HEK293 (cell line): Measurements from ENCODE around the gene CCDC141.

Source experiments
- BCL11B ChIP-seq: fragments of 450-650 bp; formaldehyde crosslinking; IDR thresholded peaks from 2 replicates; pipeline ENCODE4 v1.5.1; 2016; ENCODE audit warnings: low read depth, missing biosample characterization, missing genetic modification characterization
- MEIS1 ChIP-seq: sonication (generic); formaldehyde crosslinking; IDR thresholded peaks from 2 replicates; pipeline ENCODE4 v1.8.1; 2022; ENCODE audit warnings: missing genetic modification reagents, mild to moderate bottlenecking, borderline replicate concordance
- ZBTB1 ChIP-seq: fragments of 450-650 bp; formaldehyde crosslinking; IDR thresholded peaks from 2 replicates; pipeline ENCODE4 v1.5.1; 2016; ENCODE audit warnings: missing biosample characterization, missing genetic modification characterization
- ZNF302 ChIP-seq: fragments of 450-650 bp; formaldehyde crosslinking; IDR thresholded peaks from 2 replicates; pipeline ENCODE4 v1.5.1; 2016; ENCODE audit warnings: missing biosample characterization, missing genetic modification characterization, low read depth
- TF ChIP-seq, protein P1 (sequence below): fragments of 450-650 bp; formaldehyde crosslinking; IDR thresholded peaks from 2 replicates; pipeline ENCODE4 v1.5.1; 2016; ENCODE audit warnings: missing biosample characterization, missing genetic modification characterization
- TF ChIP-seq, protein P2 (sequence below): fragments of 450-650 bp; formaldehyde crosslinking; conservative IDR thresholded peaks from 2 replicates; pipeline ENCODE4 v1.5.1; 2016; ENCODE audit warnings: low read depth, missing biosample characterization, missing genetic modification characterization
- TF ChIP-seq, protein P3 (sequence below): fragments of 450-650 bp; formaldehyde crosslinking; IDR thresholded peaks from 2 replicates; pipeline ENCODE4 v1.5.1; 2016; ENCODE audit warnings: missing biosample characterization, missing genetic modification characterization

- TF ChIP-seq MEIS1 (CRISPR knock-in tag) (no peak), ZBTB1 (tag by site-specific recombination) (no peak), ZNF302 (tag by site-specific recombination) (no peak), BCL11B (tag by site-specific recombination) (no peak)
- TF ChIP-seq, protein P1, sequence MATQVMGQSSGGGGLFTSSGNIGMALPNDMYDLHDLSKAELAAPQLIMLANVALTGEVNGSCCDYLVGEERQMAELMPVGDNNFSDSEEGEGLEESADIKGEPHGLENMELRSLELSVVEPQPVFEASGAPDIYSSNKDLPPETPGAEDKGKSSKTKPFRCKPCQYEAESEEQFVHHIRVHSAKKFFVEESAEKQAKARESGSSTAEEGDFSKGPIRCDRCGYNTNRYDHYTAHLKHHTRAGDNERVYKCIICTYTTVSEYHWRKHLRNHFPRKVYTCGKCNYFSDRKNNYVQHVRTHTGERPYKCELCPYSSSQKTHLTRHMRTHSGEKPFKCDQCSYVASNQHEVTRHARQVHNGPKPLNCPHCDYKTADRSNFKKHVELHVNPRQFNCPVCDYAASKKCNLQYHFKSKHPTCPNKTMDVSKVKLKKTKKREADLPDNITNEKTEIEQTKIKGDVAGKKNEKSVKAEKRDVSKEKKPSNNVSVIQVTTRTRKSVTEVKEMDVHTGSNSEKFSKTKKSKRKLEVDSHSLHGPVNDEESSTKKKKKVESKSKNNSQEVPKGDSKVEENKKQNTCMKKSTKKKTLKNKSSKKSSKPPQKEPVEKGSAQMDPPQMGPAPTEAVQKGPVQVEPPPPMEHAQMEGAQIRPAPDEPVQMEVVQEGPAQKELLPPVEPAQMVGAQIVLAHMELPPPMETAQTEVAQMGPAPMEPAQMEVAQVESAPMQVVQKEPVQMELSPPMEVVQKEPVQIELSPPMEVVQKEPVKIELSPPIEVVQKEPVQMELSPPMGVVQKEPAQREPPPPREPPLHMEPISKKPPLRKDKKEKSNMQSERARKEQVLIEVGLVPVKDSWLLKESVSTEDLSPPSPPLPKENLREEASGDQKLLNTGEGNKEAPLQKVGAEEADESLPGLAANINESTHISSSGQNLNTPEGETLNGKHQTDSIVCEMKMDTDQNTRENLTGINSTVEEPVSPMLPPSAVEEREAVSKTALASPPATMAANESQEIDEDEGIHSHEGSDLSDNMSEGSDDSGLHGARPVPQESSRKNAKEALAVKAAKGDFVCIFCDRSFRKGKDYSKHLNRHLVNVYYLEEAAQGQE (tag by site-specific recombination) = no peak
- TF ChIP-seq, protein P2, sequence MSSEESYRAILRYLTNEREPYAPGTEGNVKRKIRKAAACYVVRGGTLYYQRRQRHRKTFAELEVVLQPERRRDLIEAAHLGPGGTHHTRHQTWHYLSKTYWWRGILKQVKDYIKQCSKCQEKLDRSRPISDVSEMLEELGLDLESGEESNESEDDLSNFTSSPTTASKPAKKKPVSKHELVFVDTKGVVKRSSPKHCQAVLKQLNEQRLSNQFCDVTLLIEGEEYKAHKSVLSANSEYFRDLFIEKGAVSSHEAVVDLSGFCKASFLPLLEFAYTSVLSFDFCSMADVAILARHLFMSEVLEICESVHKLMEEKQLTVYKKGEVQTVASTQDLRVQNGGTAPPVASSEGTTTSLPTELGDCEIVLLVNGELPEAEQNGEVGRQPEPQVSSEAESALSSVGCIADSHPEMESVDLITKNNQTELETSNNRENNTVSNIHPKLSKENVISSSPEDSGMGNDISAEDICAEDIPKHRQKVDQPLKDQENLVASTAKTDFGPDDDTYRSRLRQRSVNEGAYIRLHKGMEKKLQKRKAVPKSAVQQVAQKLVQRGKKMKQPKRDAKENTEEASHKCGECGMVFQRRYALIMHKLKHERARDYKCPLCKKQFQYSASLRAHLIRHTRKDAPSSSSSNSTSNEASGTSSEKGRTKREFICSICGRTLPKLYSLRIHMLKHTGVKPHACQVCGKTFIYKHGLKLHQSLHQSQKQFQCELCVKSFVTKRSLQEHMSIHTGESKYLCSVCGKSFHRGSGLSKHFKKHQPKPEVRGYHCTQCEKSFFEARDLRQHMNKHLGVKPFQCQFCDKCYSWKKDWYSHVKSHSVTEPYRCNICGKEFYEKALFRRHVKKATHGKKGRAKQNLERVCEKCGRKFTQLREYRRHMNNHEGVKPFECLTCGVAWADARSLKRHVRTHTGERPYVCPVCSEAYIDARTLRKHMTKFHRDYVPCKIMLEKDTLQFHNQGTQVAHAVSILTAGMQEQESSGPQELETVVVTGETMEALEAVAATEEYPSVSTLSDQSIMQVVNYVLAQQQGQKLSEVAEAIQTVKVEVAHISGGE (tag by site-specific recombination) = no peak
- TF ChIP-seq, protein P3, sequence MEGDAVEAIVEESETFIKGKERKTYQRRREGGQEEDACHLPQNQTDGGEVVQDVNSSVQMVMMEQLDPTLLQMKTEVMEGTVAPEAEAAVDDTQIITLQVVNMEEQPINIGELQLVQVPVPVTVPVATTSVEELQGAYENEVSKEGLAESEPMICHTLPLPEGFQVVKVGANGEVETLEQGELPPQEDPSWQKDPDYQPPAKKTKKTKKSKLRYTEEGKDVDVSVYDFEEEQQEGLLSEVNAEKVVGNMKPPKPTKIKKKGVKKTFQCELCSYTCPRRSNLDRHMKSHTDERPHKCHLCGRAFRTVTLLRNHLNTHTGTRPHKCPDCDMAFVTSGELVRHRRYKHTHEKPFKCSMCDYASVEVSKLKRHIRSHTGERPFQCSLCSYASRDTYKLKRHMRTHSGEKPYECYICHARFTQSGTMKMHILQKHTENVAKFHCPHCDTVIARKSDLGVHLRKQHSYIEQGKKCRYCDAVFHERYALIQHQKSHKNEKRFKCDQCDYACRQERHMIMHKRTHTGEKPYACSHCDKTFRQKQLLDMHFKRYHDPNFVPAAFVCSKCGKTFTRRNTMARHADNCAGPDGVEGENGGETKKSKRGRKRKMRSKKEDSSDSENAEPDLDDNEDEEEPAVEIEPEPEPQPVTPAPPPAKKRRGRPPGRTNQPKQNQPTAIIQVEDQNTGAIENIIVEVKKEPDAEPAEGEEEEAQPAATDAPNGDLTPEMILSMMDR (tag by site-specific recombination) = no peak
Observed at GRCh38 chr2:178911039-178911438, 138.9 kb downstream of the CCDC141 start.
